HUES64 (cell line): Measurements from ENCODE around the gene PHAX. TPM values are rescaled to one million over a fixed set of nuclear protein-coding genes. Genes with fewer than 3 reads are reported as not detected.
"Not testable (repeated sequence)": the region's sequence is repeated elsewhere in the genome, so short reads cannot be mapped to it uniquely, and the experiment has no call there.

Experiments used
- H3K27ac ChIP-seq: 2 replicates; pipeline ENCODE4 v1.7.0; 2013; ENCODE audit warnings: low read depth, low read length, inconsistent platforms
- H3K27me3 ChIP-seq: 2 replicates; pipeline ENCODE4 v1.6.1; 2013; ENCODE audit warnings: mild to moderate bottlenecking, low read length; ENCODE audit not compliant: insufficient read depth
- H3K36me3 ChIP-seq: 2 replicates; pipeline ENCODE4 v1.6.1; 2013; ENCODE audit warnings: mild to moderate bottlenecking, low read length; ENCODE audit not compliant: insufficient read depth
- H3K4me1 ChIP-seq: 2 replicates; pipeline ENCODE4 v1.6.1; 2013; ENCODE audit warnings: mild to moderate bottlenecking, low read length, moderate library complexity; ENCODE audit not compliant: insufficient read depth
- H3K4me3 ChIP-seq: 2 replicates; pipeline ENCODE4 v1.5.1; 2013; ENCODE audit warnings: mild to moderate bottlenecking, low read length, moderate library complexity
- H3K9ac ChIP-seq: 2 replicates; pipeline ENCODE4 v1.6.1; 2013; ENCODE audit warnings: mild to moderate bottlenecking, low read depth, low read length
- H3K9me3 ChIP-seq: 2 replicates; pipeline ENCODE4 v1.6.1; 2013; ENCODE audit warnings: low read depth, low read length; ENCODE audit not compliant: insufficient read depth
- WGBS: fragments of 150-250, 120-280 bp; methylation state at CpG from one replicate; pipeline ENCODE4 v1.1.7; 2013; ENCODE audit warnings: missing lambda C conversion rate; 5-methylcytosine and 5-hydroxymethylcytosine counted together
- polyA plus RNA-seq, 2 experiments: library from polyadenylated mRNA; stranded (reverse); fragments of 50-300 nt; gene quantifications; one replicate each; pipeline ENCODE4 v1.2.3, GENCODE V29; 2013

The PHAX gene, protein sequence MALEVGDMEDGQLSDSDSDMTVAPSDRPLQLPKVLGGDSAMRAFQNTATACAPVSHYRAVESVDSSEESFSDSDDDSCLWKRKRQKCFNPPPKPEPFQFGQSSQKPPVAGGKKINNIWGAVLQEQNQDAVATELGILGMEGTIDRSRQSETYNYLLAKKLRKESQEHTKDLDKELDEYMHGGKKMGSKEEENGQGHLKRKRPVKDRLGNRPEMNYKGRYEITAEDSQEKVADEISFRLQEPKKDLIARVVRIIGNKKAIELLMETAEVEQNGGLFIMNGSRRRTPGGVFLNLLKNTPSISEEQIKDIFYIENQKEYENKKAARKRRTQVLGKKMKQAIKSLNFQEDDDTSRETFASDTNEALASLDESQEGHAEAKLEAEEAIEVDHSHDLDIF
- polyA plus RNA-seq (2013, experiment 1 of 2) = 62.5 TPM
- 55.3 TPM for polyA plus RNA-seq (2013, experiment 2 of 2)

DNA sequence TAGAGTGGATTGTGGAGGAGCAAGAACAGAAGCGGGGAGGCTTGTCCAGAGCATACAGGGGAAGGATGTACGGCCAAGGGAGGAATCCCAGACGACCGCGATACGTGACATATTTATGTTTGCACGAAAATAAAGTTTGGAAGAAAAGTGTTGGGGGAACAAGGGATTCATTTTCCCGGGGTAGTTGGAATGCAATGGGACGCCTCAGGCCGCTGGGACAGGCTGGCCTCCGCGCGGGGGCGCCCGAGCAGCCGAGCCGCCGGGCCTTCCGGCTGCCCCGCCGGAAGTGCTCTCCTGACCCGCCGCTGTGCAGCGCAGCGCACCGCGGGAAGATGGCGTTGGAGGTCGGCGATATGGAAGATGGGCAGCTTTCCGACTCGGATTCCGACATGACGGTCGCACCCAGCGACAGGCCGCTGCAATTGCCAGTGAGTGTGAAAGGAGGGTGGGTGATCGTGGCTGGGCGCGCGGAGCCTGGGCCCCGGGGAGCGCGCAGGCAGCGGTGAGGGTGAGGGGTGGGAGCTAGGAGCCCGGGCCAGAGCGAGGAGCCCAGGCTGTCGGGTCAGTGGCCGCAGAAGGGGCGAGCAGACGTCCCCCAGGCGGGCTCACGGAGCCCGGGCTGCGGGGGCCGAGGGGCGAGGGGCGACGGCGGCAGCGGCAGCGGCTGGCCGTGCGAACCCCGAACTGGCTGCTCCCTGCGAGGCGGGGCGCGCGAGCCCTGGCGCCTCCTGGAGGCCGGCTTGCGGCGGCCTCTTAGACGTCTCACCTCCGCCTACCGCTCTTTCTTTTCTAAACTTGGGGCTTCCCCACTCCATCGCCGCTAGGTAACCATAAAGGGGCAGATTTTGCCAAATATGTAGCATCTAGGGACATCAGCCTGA, at the start of gene PHAX:
PHAX (plus strand) TSS at position 317 of the 881 bp plus-strand sequence; CDS start at position 333, 16 bp downstream.
- no peaks in the 10 kb centered on the region for H3K27me3 ChIP-seq
- H3K4me1 ChIP-seq = peaks cover 25% of the 10 kb centered on the region
- peaks cover 30% of the 10 kb centered on the region for H3K36me3 ChIP-seq
- WGBS = 2% methylated on average over 79 of the region's 79 CpGs
- H3K9ac ChIP-seq = peak within 1 kb of the TSS; percentile 97
- H3K9me3 ChIP-seq = no peaks in the 10 kb centered on the region
- peak within 1 kb of the TSS; percentile 86 for H3K27ac ChIP-seq
- H3K4me3 ChIP-seq = peak within 1 kb of the TSS; percentile 74

DNA sequence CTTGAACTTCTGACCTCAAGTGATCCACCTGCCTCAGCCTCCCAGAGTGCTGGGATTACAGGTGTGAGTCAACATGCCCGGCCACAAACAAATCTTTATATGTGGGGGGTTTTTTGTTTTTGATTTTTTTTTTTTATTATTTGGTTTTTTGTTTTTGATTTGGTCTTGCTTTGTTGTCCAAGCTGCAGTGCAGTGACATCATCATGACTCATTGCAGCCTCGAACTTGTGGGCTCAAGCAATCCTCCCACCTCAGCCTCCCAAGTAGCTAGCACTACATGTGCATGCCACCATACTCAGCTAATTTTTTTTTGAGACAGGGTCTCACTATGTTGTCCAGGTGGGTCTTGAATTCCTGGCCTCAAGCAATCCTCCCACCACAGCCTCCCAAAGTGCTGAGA, 48.1 kb upstream of the PHAX start:
- Histone ChIP-seq H3K9me3 (no peaks in the 10 kb centered on the region), H3K4me3 (no peak overlapping the region), H3K27me3 (no peaks in the 10 kb centered on the region), H3K27ac (no peak overlapping the region), H3K36me3 (peaks cover 97% of the 10 kb centered on the region), H3K4me1 (no peaks in the 10 kb centered on the region), H3K9ac (no peak overlapping the region)
- WGBS = 95% methylated on average over 2 of the region's 2 CpGs

DNA sequence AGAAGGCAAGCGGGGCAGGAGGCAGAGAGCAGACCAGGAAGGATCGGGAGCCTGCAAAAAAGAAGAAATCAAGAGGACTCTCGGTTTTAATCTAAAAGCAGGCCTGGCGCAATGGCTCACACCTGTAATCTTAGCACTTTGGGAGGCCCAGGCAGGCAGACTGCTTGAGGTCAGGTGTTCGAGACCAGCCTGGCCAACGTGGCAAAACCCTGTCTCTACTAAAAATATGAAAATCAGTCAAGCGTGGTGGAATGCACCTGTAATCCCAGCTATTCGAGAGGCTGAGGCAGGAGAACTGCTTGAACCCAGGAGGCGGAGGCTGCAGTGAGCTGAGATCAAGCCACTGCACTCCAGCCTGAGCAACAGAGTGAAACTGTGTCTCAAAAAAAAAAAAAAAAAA, 45.6 kb upstream of the PHAX start:
- not testable (repeated sequence) for H3K9me3 ChIP-seq, H3K9ac ChIP-seq, H3K4me3 ChIP-seq, H3K27me3 ChIP-seq, H3K4me1 ChIP-seq, H3K27ac ChIP-seq
- WGBS = 92% methylated on average over 9 of the region's 9 CpGs
- H3K36me3 ChIP-seq = peaks cover 92% of the 10 kb centered on the region

DNA sequence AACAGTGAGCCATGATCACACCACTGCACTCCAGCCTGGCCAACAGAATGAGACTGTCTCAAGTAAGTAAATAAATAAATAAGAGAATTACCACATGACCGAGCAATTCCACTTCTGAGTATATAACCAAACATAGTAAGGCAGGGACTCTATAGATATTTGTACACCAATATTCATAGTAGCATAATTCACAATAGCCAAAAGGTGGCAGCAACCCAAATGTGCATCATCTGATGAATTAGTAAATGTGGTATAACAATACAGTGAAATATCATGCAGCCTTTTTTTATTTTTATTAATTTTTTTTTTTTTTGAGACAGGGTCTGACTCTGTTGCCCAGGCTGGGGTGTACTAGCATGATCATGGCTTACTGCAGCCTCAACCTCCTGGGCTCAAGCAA, 38.8 kb upstream of the PHAX start:
- Histone ChIP-seq H3K27me3 (no peaks in the 10 kb centered on the region), H3K4me1 (no peaks in the 10 kb centered on the region; the same call in 1 of the 2 replicates), H3K27ac (no peak overlapping the region), H3K4me3 (no peak overlapping the region), H3K9ac (no peak overlapping the region), H3K9me3 (no peaks in the 10 kb centered on the region), H3K36me3 (peaks cover 85% of the 10 kb centered on the region)
- WGBS = no CpG with 5 or more reads among the region's 1 CpG

DNA sequence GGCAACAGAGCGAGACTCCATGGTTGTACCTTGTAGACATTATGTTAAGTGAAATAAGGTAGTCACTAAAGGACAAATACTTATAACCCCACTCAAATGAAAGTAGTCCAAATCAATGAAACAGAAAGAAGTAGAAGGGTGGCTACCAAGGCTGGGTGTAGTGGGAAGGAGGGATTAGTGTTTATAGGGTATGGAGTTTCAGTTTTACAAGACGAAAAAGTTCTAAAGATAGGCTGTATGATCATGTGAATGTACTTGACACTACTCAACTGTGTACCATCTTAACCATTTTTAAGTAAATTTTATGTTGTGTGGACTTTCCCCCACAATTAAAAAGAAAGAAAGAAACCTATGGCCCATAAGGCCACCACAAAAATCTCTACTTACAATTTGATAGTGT, 37.9 kb upstream of the PHAX start:
- no peaks in the 10 kb centered on the region; the same call in 1 of the 2 replicates for H3K4me1 ChIP-seq
- peaks cover 80% of the 10 kb centered on the region for H3K36me3 ChIP-seq
- no peak overlapping the region for H3K27ac ChIP-seq
- WGBS = 100% methylated on average over 1 of the region's 2 CpGs
- H3K9me3 ChIP-seq = no peaks in the 10 kb centered on the region
- H3K9ac ChIP-seq = no peak overlapping the region
- H3K4me3 ChIP-seq = no peak overlapping the region
- no peaks in the 10 kb centered on the region for H3K27me3 ChIP-seq

DNA sequence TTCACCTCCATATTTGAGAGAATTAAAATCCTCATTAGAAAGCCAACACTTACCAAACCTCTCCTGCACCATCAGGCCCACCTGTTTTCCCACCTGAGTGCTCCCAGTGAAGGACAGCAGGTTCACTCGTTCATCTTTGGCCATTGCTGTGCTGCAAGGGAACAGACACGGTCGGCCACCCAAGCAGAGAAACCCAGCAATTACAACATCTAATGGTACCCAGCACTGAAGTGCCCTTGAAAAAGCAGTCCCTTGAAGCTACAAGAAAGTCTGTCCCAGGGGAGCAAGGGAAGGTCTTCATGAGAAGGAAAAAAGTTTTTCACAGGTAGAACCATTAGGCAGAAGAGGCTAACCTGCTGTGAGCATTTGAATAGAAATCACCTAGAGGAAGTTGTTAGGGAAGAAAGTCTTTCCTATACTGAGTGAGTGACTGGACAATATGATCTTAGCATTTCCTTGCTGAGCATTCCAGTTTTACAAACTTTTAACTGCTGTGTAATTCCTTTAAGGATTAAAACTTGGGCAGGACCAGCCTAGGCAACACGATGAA, 32.5 kb upstream of the PHAX start:
- H3K9me3 ChIP-seq = no peaks in the 10 kb centered on the region
- H3K27me3 ChIP-seq = no peaks in the 10 kb centered on the region
- 94% methylated on average over 4 of the region's 4 CpGs for WGBS
- H3K27ac ChIP-seq = no peak overlapping the region
- peaks cover 88% of the 10 kb centered on the region for H3K36me3 ChIP-seq
- H3K4me1 ChIP-seq = peaks cover 7% of the 10 kb centered on the region; the same call in 1 of the 2 replicates
- no peak overlapping the region for H3K4me3 ChIP-seq
- H3K9ac ChIP-seq = no peak overlapping the region

DNA sequence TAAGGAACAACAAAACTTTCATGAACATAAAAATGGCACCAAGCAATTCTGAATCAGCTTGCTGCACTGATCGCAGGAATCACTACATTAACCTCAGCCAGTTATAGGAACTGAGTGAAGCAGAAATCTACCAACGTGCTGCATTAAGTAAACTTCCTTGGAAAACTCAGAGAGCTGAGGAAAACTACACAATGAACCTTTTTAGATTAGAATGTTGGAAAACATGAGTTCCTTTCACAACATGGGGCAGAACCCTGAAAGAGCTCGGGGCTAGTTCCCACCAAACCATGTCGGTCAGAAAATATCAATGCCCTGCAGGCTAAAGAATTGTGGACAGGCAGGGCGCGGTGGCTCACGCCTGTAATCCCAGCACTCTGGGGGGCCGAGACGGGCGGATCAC, 25.1 kb upstream of the PHAX start:
- no peak overlapping the region for H3K27ac ChIP-seq
- no peaks in the 10 kb centered on the region for H3K27me3 ChIP-seq
- H3K4me3 ChIP-seq = no peak overlapping the region
- no peak overlapping the region for H3K9ac ChIP-seq
- H3K4me1 ChIP-seq = no peaks in the 10 kb centered on the region
- no peaks in the 10 kb centered on the region for H3K9me3 ChIP-seq
- peaks cover 87% of the 10 kb centered on the region for H3K36me3 ChIP-seq
- WGBS = 96% methylated on average over 10 of the region's 10 CpGs

DNA sequence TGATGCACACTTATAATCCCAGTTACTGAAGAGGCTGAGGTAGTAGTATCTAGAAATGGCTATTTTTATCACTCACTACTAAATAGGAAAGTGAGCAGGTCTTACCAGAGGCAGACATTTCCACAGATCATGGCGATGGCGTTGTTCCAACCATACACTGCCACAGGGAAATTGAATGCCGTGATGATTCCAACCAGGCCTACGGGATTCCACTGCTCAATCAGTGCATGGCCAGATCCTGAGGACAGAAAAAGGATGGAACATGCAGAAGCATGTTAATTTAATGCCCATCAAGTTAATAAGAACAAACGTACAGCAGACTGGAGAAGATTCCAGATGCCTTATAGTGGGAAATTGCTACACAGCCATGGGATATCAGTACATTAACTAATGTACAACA, 23.8 kb upstream of the PHAX start:
- Histone ChIP-seq H3K4me3 (no peak overlapping the region), H3K9me3 (no peaks in the 10 kb centered on the region), H3K36me3 (peaks cover 88% of the 10 kb centered on the region), H3K27ac (no peak overlapping the region), H3K4me1 (no peaks in the 10 kb centered on the region), H3K9ac (no peak overlapping the region), H3K27me3 (no peaks in the 10 kb centered on the region)
- 98% methylated on average over 5 of the region's 5 CpGs for WGBS

DNA sequence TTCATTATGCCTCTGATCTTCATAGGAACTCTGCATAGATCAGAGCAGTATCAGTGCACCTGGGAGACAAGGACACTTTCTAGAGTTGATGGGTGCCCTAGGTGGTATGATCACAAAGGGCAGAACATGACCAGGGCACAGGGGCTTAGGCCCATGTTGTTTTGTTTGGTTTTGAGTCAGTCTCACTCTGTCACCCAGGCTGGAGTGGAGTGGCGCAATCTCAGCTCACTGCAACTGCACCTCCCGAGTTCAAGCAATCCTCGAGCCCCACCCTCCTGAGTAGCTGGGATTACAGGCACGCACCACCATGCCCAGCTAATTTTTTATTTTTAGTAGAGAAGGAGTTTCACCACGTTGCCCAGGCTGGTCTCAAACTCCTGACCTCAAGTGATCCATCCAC, 23.3 kb upstream of the PHAX start:
- H3K4me1 ChIP-seq = no peaks in the 10 kb centered on the region
- no peak overlapping the region for H3K4me3 ChIP-seq
- H3K27me3 ChIP-seq = no peaks in the 10 kb centered on the region
- H3K9me3 ChIP-seq = no peaks in the 10 kb centered on the region
- WGBS = 95% methylated on average over 5 of the region's 5 CpGs
- peaks cover 88% of the 10 kb centered on the region for H3K36me3 ChIP-seq
- no peak overlapping the region for H3K27ac ChIP-seq
- no peak overlapping the region for H3K9ac ChIP-seq

DNA sequence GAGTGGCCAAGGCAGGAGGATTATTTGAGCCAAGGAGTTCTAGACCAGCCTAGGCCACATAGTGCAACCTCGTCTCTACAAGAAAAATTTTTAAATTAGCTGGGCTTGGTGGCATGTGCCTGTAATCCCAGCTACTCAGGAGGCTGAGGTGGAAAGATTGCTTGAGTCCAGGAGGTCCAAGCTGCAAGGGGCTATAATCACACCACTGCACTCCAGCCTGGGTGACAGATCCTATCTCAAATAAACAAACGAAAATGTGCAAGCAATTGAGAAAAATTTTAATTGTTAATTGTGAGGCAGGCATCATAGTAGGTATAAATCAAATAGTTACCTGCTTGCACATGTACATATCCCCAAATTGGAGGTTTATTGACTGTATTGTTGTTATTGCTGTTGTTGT, 21.0 kb upstream of the PHAX start:
- no peaks in the 10 kb centered on the region for H3K4me1 ChIP-seq
- peaks cover 95% of the 10 kb centered on the region for H3K36me3 ChIP-seq
- WGBS = 100% methylated on average over 2 of the region's 2 CpGs
- no peak overlapping the region for H3K4me3 ChIP-seq
- H3K27me3 ChIP-seq = no peaks in the 10 kb centered on the region
- no peaks in the 10 kb centered on the region for H3K9me3 ChIP-seq
- no peak overlapping the region for H3K9ac ChIP-seq
- no peak overlapping the region for H3K27ac ChIP-seq

DNA sequence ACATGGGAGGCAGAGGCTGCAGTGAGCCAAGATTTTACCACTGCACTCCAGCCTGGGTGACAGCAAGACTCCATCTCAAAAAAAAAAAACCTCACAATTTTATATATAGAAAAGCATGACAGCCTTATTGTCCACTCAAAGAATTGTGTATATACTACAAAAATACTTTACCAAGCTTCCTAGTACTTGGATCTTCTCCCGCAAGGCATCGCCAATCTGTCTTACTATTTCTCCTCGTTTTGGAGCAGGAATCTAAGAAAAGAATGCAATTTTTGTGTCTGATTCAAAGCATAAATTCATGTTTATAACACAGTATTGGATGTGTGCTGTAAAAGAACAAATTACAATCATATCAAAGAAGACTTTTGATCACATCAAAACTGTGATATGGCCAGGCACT, 17.0 kb upstream of the PHAX start:
- no peaks in the 10 kb centered on the region for H3K27me3 ChIP-seq
- H3K4me3 ChIP-seq = no peak overlapping the region
- no peaks in the 10 kb centered on the region for H3K4me1 ChIP-seq
- H3K9me3 ChIP-seq = no peaks in the 10 kb centered on the region
- H3K36me3 ChIP-seq = peaks cover 94% of the 10 kb centered on the region
- 100% methylated on average over 3 of the region's 3 CpGs for WGBS
- no peak overlapping the region for H3K9ac ChIP-seq
- H3K27ac ChIP-seq = no peak overlapping the region
